CD4-positive, alpha-beta T cell treated with Interleukin-15 for 1 hour (primary cell): ENCODE results near the gene TWF2.

Source experiments
- DNase-seq: peaks from one replicate; pipeline ENCODE4 v3.0.0-alpha.2; 2020

Gene TWF2

GRCh38 chr3:52221563-52222318, 17.2 kb downstream of the TWF2 start:
- peak; percentile 47 for DNase-seq

GRCh38 chr3:52221141-52221562, 17.8 kb downstream of the TWF2 start:
- no peak for DNase-seq

GRCh38 chr3:52220380-52221026, 18.5 kb downstream of the TWF2 start:
- DNase-seq = peak; percentile 78

GRCh38 chr3:52218937-52219650, 19.9 kb downstream of the TWF2 start:
- no peak for DNase-seq

GRCh38 chr3:52218454-52218853, 20.5 kb downstream of the TWF2 start:
- no peak for DNase-seq

GRCh38 chr3:52218026-52218425, 20.9 kb downstream of the TWF2 start:
- DNase-seq = no peak

- no peak for DNase-seq
Measured at GRCh38 chr3:52217409-52217805, 21.6 kb downstream of the TWF2 start.

GRCh38 chr3:52216585-52217408, 22.2 kb downstream of the TWF2 start:
- no peak for DNase-seq

GRCh38 chr3:52215351-52215750, 23.6 kb downstream of the TWF2 start:
- DNase-seq = no peak

- DNase-seq = no peak
Measured at GRCh38 chr3:52213901-52214300, 25.1 kb downstream of the TWF2 start.

GRCh38 chr3:52213005-52213404, 26.0 kb downstream of the TWF2 start:
- no peak for DNase-seq

GRCh38 chr3:52211268-52211891, 27.6 kb downstream of the TWF2 start:
- DNase-seq = no peak

GRCh38 chr3:52210550-52211046, 28.4 kb downstream of the TWF2 start:
- DNase-seq = peak; percentile 29

GRCh38 chr3:52210037-52210436, 28.9 kb downstream of the TWF2 start:
- DNase-seq = no peak

GRCh38 chr3:52208556-52208955, 30.4 kb downstream of the TWF2 start:
- no peak for DNase-seq

GRCh38 chr3:52205727-52206372, 33.1 kb downstream of the TWF2 start:
- no peak for DNase-seq

GRCh38 chr3:52204337-52205073, 34.5 kb downstream of the TWF2 start:
- no peak for DNase-seq

- DNase-seq = no peak
Measured at GRCh38 chr3:52203701-52204100, 35.3 kb downstream of the TWF2 start.

GRCh38 chr3:52202384-52203077, 36.4 kb downstream of the TWF2 start:
- DNase-seq = no peak

- DNase-seq = no peak
Measured at GRCh38 chr3:52200981-52201679, 37.8 kb downstream of the TWF2 start.
